HT1080 (cell line): ENCODE data around the gene UGCG. TPM values are rescaled to one million over a fixed set of nuclear protein-coding genes. Genes with fewer than 3 reads are reported as not detected.
"Not testable (repeated sequence)": the region's sequence is repeated elsewhere in the genome, so short reads cannot be mapped to it uniquely, and the experiment has no call there.

Source experiments
- DNase-seq: peaks from one replicate; pipeline ENCODE4 v3.0.0-alpha.2; 2015; ENCODE audit warnings: low read depth
- total RNA-seq: library from RNA; depleted of rRNA; stranded (reverse); fragments of >200 nt; shearing (Covaris generic); gene quantifications from 2 replicates; pipeline ENCODE4 v1.2.3, GENCODE V29; 2014

UGCG gene
- total RNA-seq, 1 experiment from 2014 or later, result 117 TPM

- DNase-seq, result no peak
These were observed 6.3 kb upstream of the UGCG start for GRCh38 chr9:111890334-111890733.

- DNase-seq, result not testable (repeated sequence)
These were observed 5.7 kb upstream of the UGCG start for GRCh38 chr9:111890867-111891266.

GRCh38 chr9:111891910-111892499 is 4.6 kb upstream of the UGCG start:
- no peak for DNase-seq

GRCh38 chr9:111896942-111897600 is 457 bp downstream of the UGCG start:
- peak; percentile 42 for DNase-seq

GRCh38 chr9:111897601-111898137 is 1.1 kb downstream of the UGCG start:
- peak; percentile 54 for DNase-seq

- no peak for DNase-seq
These were observed 1.9 kb downstream of the UGCG start for GRCh38 chr9:111898331-111899096.

GRCh38 chr9:111900151-111900857 is 3.7 kb downstream of the UGCG start:
- DNase-seq, result no peak

GRCh38 chr9:111900858-111901612 is 4.4 kb downstream of the UGCG start:
- no peak for DNase-seq

GRCh38 chr9:111902391-111903139 is 6.0 kb downstream of the UGCG start:
- no peak for DNase-seq

- not testable (repeated sequence) for DNase-seq
These were observed 6.9 kb downstream of the UGCG start for GRCh38 chr9:111903535-111903934.

- no peak for DNase-seq
These were observed 7.4 kb downstream of the UGCG start for GRCh38 chr9:111904026-111904425.

GRCh38 chr9:111904891-111905291 is 8.3 kb downstream of the UGCG start:
- DNase-seq, result no peak

GRCh38 chr9:111907147-111907546 is 10.5 kb downstream of the UGCG start:
- DNase-seq, result no peak

GRCh38 chr9:111909444-111909843 is 12.8 kb downstream of the UGCG start:
- DNase-seq, result no peak

- no peak for DNase-seq
These were observed 13.8 kb downstream of the UGCG start for GRCh38 chr9:111910428-111910827.

GRCh38 chr9:111913159-111913558 is 16.5 kb downstream of the UGCG start:
- DNase-seq, result no peak

GRCh38 chr9:111914749-111915424 is 18.3 kb downstream of the UGCG start:
- no peak for DNase-seq

GRCh38 chr9:111915425-111915758 is 18.8 kb downstream of the UGCG start:
- no peak for DNase-seq

GRCh38 chr9:111916234-111916645 is 19.6 kb downstream of the UGCG start:
- no peak for DNase-seq

- DNase-seq, result no peak
These were observed 20.6 kb downstream of the UGCG start for GRCh38 chr9:111917201-111917600.
